DMS53 (cell line): ENCODE data around the gene BBS5.
A peak's percentile ranks its signal among the peaks of the same experiment; 100 is the strongest.
"Not testable (repeated sequence)": the region's sequence is repeated elsewhere in the genome, so short reads cannot be mapped to it uniquely, and the experiment has no call there.

Experiments
- DNase-seq: peaks from one replicate; lab custom pipeline; 2025; lab: John Stamatoyannopoulos, UW

Gene BBS5

DNA sequence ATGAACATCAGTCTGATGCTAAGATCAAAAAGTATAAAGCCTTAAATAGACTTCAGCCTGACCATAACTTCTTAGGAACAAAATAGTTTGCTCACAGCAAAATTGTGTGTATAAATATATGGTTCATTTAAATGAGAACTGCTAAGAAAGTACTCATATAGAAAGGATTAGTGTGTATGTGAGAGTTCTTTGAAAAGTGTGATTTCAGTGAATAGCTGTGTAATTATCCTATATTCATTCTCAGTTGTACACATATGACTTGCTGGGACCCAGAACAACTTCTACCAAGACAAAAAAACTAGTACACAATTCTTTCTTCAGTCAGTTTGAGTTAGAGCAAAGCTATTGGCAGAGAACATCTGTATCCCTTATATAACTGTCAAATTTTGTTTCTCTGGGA lies 7.2 kb downstream of the BBS5 start:
- DNase-seq: no peak

DNA sequence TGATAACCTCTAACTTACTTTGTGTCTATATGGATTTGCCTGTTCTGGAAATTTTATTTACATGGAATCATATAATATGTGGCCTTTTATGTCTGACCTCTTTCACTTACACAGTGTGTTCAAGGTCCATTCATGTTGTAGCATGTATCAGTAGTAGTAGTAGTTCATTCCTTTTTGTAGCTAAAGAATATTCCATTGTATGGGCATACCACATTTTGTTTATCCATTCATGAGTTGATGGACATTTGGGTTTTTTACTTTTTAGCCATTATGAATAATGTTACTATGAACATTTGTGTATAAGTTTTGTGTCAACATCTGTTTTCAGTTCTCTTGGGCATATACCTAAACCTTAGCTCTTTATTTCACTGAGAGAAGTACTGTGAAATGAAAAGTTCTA lies 11.5 kb downstream of the BBS5 start:
- DNase-seq: no peak

DNA sequence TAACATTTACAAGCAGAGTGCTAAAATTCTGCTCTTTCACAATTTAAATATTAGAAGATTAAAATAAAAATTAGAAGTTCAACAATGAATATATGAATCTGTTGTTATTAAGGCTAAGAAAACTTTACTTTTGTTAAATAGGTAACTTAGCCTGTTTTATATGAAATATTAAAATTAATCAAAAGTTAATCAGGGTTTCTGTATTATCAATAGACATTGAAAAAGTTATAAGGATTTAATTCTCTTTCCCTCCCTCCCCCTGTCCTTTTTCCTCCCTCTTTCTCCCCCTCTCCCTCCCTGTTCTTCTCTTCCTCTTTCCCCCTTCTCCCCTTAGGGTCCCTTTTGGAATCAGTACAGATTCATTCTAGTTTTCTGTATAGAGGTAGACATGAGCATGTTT lies 12.1 kb downstream of the BBS5 start:
- DNase-seq: no peak

GRCh38 chr2:169493360-169493759 lies 14.1 kb downstream of the BBS5 start:
- DNase-seq: no peak

DNA sequence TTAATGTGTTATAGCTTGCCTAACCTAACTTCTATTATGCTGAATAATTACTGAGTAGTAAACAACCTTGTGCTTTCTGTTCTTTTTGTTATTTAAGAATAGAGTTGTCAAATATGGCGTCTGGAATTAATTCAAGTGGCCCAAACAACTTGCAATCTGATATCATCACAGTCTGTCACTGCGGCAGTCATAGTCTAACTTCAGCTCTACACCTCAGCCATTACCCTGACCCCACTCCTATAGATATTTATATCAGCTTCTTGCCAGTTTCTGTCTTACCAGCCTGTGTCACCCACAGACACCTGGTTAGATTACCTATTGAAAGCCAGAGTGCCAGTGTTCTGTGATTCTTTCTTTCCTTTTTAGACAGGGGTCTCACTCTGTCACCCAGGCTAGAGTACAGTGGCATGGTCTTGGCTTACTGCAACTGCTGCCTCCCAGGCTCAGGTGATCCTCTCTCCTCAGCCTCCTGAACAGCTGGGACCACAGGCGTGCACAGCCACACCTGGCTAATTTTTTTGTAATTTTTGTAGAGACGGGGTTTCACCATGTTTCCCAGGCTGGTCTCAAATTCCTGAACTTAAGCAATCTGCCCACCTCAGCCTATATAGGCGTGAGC lies 16.1 kb downstream of the BBS5 start:
- no peak for DNase-seq

DNA sequence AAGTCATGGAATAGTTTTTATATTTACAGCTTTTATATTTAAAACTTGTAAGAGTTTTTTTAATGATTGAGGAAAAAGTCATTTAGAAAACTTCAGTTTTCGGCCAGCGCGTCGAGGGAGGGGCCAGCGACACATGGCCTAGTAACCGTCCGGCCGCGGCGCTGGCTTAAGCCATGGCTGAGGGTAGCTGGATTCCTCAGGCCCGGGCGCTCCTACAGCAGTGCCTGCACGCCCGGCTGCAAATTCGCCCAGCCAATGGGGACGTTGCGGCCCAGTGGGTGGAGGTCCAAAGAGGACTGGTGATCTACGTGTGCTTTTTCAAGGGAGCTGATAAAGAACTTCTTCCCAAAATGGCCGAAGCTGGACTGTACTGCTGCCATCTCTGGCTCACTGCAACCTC lies 25.4 kb downstream of the BBS5 start:
- no peak for DNase-seq

GRCh38 chr2:169507698-169508097 lies 28.4 kb downstream of the BBS5 start:
- peak; percentile 99 for DNase-seq

DNA sequence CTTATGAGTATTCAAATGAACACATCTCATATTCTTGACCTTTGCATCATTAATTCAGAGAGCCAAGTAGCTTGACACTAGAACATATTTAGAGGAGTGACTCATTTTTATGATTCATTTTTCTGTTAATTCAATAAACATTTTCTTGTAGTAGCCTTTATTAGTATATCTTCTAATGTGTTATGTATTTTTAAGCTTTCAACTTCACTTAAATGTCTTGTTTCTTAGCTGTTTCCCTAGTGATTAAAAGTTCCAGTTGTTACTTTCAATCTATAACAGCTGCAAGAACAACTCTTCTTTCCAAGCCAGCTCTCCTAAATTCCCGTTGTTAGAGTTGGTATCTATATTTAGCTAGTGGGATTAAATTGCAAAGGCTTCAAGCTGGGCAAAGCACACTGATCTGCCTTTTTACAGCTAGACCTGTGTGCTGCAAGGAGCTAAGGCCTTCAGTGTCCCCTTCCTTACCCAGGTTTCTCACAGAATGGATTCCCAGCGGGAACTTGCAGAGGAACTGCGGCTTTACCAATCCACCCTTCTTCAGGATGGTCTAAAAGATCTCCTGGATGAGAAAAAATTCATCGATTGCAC lies 30.1 kb downstream of the BBS5 start, which contains the start of gene KLHL41:
Gene KLHL41 (plus strand): TSS at position 405 of the 588 bp plus-strand sequence. CDS start 77 bp downstream, at position 482.
- peak; percentile 72 for DNase-seq

- no peak for DNase-seq
These were observed 30.7 kb downstream of the BBS5 start for GRCh38 chr2:169509955-169510354.

DNA sequence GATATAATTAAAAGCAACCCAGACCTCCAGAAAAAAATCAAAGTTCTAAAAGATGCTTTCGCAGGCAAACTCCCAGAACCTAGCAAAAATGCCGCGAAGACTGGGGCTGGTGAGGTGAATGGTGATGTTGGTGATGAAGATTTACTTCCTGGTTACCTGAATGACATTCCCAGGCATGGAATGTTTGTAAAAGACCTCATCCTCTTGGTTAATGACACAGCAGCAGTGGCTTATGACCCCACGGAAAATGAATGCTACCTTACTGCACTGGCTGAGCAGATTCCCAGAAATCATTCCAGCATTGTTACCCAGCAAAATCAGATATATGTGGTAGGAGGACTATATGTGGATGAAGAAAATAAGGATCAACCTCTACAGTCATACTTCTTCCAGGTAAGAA lies 31.2 kb downstream of the BBS5 start:
- DNase-seq: peak; percentile 78

GRCh38 chr2:169511818-169512217 lies 32.5 kb downstream of the BBS5 start:
- DNase-seq: peak; percentile 46

DNA sequence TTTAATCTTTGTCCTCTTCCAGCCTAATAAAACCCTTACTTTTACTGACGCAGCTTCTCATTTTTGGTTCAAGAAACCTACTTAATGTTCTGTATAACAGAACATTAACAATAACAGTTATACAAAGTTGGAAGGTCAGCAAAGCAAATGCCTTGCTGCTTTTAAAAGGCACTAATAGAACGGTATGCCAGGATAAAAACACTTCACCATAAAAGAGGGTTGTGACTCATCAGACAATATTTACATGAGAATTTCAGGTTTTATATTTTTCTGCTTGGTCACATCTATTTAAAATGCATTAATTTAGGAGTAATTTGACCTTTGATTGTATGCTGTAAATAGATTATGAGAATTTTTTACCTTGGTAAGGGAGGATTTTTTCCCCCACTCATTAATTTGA lies 33.2 kb downstream of the BBS5 start:
- peak; percentile 91 for DNase-seq

- DNase-seq: no peak
These were observed 33.8 kb downstream of the BBS5 start for GRCh38 chr2:169513094-169513493.

DNA sequence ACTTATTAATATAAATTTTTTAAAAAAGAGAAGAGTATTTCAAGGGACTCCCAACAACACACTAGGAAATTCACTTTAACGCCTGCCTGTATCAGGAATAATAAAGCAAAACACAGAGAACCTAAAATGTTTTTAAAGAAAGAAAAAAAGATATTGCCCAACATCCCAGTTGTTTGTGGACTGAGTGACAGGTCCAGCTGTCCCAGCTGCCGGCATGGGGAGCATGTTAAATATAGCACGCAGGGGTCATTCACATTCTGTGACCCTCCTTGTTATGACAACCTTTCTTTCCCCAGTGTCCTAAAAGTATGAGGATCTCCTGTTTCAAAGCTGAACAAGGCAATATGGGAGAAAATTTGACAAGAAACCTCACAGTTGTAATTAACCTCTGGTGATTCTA lies 34.6 kb downstream of the BBS5 start:
- peak; percentile 40 for DNase-seq

DNA sequence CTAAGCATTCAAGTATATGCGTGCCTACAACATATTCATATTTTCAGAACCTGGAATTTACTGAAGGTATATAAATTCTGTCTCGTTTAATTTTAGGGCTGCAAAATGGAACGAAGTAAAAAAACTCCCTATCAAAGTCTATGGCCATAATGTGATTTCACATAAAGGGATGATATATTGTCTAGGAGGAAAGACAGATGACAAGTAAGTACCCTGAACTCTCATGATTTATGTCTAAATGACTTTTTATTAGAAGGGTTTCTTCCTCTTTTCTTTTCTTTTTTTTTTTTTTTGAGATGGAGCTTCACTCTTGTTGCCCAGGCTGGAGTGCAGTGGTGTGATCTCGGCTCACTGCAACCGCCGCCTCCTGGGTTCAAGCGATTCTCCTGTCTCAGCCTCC lies 35.5 kb downstream of the BBS5 start:
- not testable (repeated sequence) for DNase-seq

GRCh38 chr2:169516488-169516995 lies 37.2 kb downstream of the BBS5 start:
- DNase-seq: not testable (repeated sequence)

- no peak for DNase-seq
These were observed 41.6 kb downstream of the BBS5 start for GRCh38 chr2:169520896-169521295.

- no peak for DNase-seq
These were observed 44.4 kb downstream of the BBS5 start for GRCh38 chr2:169523681-169524080.

- DNase-seq: peak; percentile 51
These were observed 46.1 kb downstream of the BBS5 start for GRCh38 chr2:169525434-169525833.

GRCh38 chr2:169526451-169526850 lies 47.2 kb downstream of the BBS5 start:
- DNase-seq: no peak

- DNase-seq: peak; percentile 85
These were observed 49.0 kb downstream of the BBS5 start for GRCh38 chr2:169528271-169528701.

DNA sequence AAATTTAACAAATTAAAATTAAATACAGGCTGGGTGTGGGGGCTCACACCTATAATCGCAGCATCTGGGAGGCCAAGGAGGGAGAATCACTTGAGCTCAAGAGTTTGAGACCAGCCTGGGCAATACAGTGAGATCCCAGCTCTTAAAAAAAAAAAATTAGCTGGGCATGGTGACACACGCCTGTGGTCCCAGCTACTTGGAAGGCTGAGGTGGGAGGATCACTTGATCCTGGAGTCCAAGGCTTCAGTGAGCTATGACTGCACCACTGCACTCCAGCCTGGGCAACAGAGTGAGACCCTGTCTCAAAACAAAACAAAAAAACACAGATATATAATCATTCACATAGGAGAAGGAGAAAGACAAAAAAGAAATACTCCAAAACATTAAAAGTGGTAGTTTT lies 60.2 kb downstream of the BBS5 start:
- DNase-seq: not testable (repeated sequence)

DNA sequence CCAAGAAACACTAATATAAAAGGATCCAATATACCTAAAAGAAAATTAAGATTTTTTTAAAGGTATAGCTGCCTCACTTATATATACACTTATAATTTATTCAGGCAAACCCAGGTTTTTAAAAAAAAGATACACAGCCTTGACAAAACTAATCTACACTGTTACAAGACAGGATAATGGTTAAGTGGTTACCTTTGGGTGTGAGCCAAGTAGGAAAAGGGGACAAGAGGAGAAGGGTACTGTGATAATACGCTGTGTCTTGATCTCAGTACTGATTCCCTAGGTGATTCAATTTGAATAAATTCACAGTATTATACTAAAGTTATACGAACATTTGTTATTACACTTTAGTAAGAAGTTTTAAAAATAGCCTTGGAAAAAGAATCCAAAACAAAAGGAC lies 60.9 kb downstream of the BBS5 start:
- no peak for DNase-seq

- no peak for DNase-seq
These were observed 63.1 kb downstream of the BBS5 start for GRCh38 chr2:169542433-169542832.
